ENCODE data around the gene GPI. TPM values are rescaled to one million over a fixed set of nuclear protein-coding genes. Genes with fewer than 3 reads are reported as not detected.
A peak's percentile ranks its signal among the peaks of the same experiment; 100 is the strongest.

GPI gene
- total and polyA plus RNA-seq, 9 of the 15 experiments (the other 6 are each of a cell fraction or from before 2014, with no cell fraction given): 88.3 to 358 (median 122) TPM

DNA sequence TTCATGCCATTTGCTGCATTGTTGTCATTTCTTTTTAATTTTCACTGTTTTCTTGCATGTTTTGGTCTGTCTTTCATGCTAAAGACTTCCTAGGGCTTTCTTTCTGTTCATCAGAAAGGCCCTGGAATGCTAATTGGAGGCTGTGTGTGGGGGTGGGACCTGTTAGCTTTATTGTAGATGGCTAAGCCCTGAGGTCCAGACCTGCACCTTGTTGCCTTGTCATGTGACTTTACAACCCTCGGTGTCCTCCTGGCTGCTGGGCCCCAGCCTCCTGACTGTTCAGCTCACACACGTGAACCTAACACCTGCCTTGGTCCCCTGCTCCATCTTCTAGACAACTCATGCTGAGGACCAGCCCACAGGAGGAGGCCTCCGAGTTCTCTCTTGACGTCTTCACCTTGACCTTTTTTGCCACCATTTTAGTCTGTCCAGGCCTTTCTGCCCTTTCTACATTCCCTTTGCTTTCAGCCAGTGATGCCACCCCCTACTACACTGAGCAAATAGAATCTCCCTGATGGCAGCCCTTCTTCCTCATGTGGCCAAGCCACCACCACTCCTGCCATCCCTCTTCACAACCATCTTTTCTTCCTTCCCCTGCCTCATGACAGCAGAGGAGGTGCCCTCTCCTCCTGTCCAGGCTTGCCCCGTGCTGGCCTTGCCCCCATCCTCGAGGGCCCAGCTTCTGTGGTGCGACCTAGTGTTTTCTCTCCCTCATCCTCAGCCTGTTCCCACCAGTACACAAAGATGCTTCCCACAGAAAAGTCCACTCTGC is 41.4 kb upstream of the GPI start:
- Histone ChIP-seq H3K27ac (ENCODE audit: extremely low read depth, low read depth, low read length) (no peak overlapping the region), H3K4me3 (no peak overlapping the region), H3K36me3 (ENCODE audit: control insufficient read depth, insufficient read depth, low read length) (peaks cover 33% of the 10 kb centered on the region; the same call in 2 of the 3 replicates), H4K20me1 (replicated peaks; ENCODE audit: control insufficient read depth, insufficient read depth, low read length) (peaks cover 3% of the 10 kb centered on the region; the same call in 1 of the 2 replicates), H2AFZ (ENCODE audit: low read depth, low read length) (no peak overlapping the region), H3K27me3 (ENCODE audit: control insufficient read depth in 2 of 2, insufficient read depth in 2 of 2, low read length in 2 of 2) (no peaks in the 10 kb centered on the region), H3K4me2 (ENCODE audit: insufficient read depth, low read length) (no peak overlapping the region), H3K4me1 (replicated peaks in 1 of 2; ENCODE audit: control insufficient read depth in 2 of 2, insufficient read depth in 2 of 2, low read length in 2 of 2) (peaks cover 14 to 26% of the 10 kb centered on the region in 2 experiments; a peak in 4 of 5 replicates), H3K79me2 (ENCODE audit: control insufficient read depth, insufficient read depth, low read length) (no peaks in the 10 kb centered on the region), H3K9me1 (ENCODE audit: control insufficient read depth, insufficient read depth, low read length) (no peaks in the 10 kb centered on the region), H3K9me3 (replicated peaks; ENCODE audit: control insufficient read depth, insufficient read depth, low read depth, low read length) (no peaks in the 10 kb centered on the region), H3K9ac (ENCODE audit: insufficient read depth in 1 of 2, low read depth in 2 of 2, low read length in 2 of 2) (no peak overlapping the region)
- ChIA-PET CTCF (ENCODE audit: low intra/inter-chr PET ratio) (no interaction called here), POLR2A (interaction anchor here (0.9 kb wide), 1 partner anchor 9 kb away, joined by 3 read pairs; no protein-coding TSS in a partner anchor)
- intact Hi-C loops (cut with micrococcal nuclease) (no loop called here), in situ Hi-C loops (cut with MboI) (no loop called here)
- BruUV-seq (replicated peaks): no TSS peak
- DNase-seq (ENCODE audit: extremely low read depth in 1 of 4, low spot score in 3 of 4): no peak
- TF ChIP-seq TFE3 (CRISPR knock-in tag; IDR thresholded peaks at IDR 0.05) (peak; percentile 21; the same call in 1 of the 2 replicates), NFYB (IDR thresholded peaks at IDR 0.05; ENCODE audit: extremely low read depth, insufficient read length) (no peak), NFRKB (IDR thresholded peaks at IDR 0.05; ENCODE audit: low read depth) (no peak), KDM4B (IDR thresholded peaks at IDR 0.05; ENCODE audit: borderline replicate concordance in 2 of 2, low read depth in 1 of 2) (no peak)
- WGBS (ENCODE audit: insufficient coverage, low coverage, missing lambda C conversion rate): 56% methylated on average over 7 of the region's 7 CpGs
- ATAC-seq: no peak
- no peak for FAIRE-seq

All from K562 (cell line).